Activated naive CD4-positive, alpha-beta T cell (primary cell): Measurements from ENCODE around the gene QTRT2.

ENCODE experiments used
- DNase-seq, 4 experiments: peaks; one replicate each; lab custom pipeline; 2025; lab: John Stamatoyannopoulos, UW

The QTRT2 gene

DNA sequence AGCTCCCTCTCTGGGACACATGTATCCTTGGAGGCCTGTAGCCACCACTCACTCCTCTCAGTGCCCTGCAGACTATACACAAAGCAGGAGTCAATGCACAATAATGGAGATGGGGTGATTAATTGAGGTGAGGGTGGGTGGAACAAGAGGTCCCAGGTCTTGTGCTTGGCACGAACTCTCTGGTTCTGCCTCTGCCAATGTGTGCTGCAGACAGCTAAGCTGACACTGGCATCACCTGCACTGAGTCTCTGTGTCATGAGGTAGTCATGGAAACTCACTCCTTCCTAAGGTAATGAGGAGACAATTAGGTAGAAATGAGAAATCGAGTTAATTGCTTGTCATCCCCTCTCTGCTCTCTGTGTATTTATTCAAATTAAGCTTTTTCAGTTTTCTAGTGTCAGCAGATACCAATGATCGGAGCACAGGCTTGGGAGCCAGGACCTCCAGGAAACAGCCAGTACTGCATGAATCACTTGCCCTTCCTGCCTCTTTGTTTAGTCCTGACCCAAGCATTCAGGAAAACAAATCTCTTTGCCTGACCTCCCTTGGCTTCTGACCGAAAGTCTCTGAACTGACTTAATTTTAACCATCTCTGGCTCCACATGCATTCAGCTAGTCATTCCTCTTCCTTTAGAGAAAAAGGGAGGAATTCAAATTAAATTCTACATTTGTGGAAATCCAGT is 65.6 kb downstream of the QTRT2 start:
- DNase-seq: no peak

DNA sequence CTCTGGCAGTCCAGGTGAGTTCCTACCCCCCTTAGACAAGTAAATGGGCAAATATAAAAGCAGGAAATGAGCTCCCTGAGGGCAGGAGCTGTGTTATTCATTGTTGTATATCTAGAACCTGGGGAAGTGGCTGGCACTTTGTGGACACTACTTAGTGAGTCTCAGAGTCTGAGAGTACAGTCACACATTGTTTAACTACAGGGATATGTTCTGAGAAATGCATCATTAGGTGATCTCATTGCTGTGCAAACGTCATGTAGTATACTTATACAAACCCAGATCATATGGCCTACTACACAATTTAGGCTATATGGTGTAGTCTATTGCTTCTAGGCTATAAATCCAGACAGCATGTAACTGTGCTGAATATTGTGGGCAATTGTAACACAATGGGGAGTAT is 69.9 kb downstream of the QTRT2 start:
- no peak for DNase-seq

DNA sequence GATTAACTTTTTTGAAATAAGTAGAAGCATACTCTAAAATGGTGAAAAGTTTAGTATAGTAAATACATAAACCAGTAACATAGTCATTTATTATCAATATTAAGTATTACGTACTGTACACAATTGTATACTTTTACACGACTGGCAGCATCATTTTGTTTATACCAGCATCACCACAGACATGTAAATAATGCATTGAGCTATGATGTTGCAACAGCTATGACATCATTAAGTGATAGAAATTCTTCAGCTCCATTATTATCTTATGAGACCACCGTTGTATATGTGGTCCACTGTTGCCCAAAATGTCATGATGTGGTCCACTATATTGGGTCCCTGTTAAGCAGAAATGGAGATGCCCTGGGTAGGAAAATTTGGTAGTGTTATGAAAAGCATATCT is 71.0 kb downstream of the QTRT2 start:
- no peak for DNase-seq

DNA sequence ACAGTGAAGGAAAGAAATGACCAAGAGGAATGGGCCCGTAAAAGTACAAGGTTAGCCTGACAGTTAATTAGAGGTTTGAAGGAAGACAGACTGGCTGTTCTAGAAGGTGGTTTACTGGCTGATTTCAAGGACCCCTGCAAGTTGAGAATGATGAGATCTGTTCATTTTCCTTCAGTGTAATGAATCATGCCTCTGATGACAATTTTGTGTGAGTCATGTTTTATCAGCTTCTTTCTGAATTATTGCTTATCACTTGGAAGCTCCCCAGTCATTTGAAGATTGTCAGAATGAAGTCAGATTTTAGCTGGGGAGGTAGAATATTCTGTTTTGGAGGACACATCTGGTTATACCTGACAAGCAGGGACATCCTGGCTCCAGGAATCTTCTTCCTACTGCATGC is 71.7 kb downstream of the QTRT2 start:
- no peak for DNase-seq

DNA sequence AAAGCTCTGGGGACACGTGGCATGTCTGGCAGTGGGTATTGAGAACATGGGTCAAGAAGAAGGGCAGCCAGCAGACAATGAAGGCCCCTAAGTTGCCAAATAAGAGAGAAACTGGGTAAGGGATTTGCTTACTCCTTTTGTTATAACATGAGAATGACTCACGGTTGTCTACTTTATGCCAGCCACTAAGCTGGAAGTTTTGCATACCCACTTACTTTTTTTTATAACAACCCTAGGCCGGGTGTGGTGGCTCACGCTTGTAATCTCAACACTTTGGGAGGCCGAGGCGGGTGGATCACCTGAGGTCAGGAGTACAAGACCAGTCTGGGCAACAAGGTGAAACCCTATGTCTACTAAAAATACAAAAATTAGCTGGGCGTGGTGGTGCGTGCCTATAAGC is 72.3 kb downstream of the QTRT2 start:
- DNase-seq: no peak

DNA sequence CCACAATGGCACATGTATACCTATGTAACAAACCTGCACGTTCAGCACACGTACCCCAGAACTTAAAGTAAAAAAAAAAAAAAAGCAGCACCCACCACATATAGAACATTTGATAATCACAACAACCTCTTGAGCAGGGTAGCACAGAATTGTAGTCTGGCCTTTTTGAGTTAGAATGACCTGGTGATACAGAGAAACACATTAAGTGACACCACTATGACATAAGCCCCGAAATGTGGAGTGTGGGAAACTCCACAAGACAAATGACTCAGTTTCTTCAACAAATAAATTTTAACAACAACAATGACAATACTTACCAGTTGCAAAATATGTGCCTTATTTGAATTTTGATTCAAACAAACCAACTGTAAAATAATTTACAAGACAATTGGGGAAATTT is 76.0 kb downstream of the QTRT2 start:
- DNase-seq: no peak

DNA sequence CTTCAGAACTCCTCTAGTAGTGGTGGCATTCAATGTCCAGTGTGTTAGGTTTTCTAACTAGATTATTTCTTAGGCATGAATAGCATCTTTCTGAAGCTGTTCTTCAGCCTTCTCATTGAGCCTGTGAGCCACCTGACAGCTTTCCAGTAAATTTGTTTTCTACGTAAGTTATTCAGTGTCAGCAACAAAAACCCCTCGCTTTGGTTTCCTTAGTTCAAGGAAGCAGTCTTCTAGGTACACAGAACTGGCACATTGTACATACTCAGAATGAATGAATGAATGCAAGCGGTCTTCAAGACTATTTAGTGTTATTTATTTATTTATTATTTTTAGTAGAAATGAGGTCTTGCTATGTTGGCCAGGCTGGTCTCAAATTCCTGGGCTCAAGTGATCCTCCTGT is 77.4 kb downstream of the QTRT2 start:
- no peak for DNase-seq
